HUDEP-2 (cell line): ENCODE data around the gene APC.
"Not testable (repeated sequence)": the region's sequence is repeated elsewhere in the genome, so short reads cannot be mapped to it uniquely, and the experiment has no call there.

Source experiments
- DNase-seq, 76 experiments: peaks; one replicate each; lab custom pipeline; 2025; ENCODE audit not compliant: unreplicated experiment in 76 of 76; lab: John Stamatoyannopoulos, UW

Gene APC

DNA sequence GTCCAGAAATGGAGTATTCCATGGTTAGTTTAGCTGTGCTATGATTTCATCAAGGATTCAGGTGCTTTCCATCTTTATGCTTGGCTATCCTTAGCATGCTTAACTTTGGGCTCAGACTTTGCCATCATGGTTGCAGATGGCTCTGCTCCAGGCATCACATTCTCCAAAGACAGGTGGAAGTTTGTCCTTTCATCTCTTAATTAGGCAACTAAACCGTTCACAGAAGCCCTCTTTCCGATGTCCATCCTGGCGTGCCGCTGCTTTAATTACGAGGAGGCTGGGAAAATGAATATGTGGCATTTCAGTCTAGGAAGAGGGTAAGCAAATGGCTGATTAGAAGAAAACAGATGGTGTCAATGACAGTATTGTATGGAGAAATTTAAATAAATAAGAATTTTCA lies 24.5 kb upstream of the APC start:
- no peak for DNase-seq

DNA sequence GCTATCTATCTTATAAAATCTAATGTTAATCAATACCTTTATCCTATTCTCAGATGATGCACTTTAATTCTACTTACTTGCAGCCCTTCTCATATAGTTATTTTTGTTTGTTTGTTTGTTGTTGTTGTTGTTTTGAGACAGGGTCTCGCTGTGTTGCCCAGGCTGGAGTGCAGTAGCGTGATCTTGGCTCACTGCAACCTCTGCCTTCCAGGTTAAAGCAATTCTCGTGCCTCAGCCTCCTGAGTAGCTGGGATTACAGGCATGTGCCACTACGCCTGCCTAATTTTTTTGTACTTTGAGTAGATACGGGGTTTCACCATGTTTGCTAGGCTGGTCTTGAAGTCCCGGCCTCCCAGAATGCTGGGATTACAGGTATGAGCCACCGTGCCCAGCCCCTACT lies 20.8 kb upstream of the APC start:
- DNase-seq: not testable (repeated sequence)

DNA sequence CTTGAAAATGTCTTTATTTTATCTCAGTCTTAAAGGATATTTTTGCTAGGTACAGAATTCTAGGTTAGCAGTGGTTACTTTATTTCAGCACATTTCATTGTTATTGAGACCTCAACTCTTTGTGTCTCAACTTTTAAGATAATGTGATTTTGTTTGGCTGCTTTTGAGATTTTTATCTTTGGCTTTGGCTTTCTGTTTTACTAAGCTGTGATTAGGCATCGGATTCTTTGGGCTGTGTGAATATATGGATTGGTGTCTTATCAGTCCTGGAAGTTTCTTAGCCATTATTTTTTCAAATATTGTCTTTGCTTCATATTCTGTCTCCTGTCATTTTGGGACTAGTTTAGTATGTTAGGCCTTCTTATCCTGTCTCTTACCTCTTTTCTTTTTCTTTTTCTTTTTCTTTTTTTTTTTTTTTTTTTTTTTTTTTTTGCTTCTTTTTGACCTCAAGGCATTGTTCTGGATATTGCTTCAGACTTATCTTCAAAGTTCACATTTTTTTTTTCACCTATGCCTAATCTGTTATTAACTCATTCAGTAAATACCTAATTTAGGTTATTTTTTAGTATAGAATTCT lies 20.1 kb upstream of the APC start:
- DNase-seq: no peak

DNA sequence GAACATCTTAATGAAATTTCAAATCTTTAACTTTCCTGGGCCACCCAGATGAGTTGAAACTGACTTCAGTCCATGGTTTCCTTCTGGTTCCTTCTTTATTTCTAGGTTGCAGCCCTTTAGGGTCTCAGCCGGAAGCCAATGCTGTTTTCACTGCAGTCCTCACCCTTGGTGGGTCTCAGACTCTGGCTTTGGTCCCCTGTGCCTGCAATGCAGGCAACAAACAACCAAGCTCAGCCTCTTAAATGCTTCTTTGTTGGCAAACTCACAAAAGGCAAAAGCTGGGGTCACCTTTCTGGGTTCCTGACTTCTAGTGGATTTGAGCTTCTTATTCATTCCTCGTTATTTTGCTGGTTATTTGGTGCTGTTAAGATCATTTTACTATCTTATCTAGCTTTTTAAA lies 19.3 kb upstream of the APC start:
- DNase-seq: no peak

DNA sequence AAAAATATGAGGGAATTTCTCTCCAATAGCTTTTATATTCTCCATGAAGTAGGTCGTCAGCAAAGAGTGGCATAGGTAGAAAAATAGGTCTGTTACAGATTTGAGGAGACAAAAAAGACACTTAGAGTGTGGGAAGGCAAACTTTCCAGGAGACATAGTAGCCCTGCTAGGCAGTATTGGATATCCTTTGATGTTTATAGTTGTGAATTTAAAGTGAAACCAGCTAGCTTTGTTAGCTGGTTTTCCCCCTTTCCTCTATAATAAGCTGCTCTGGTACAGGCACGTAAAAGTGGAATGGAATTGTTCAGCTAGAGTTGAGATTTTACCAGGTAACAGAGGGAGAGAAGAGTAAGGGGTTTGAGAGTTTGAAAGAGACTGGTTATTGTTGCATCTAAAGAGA lies 17.1 kb upstream of the APC start:
- no peak for DNase-seq

- peak in 32 of 76 experiments; percentile 4 to 57 (median 20) for DNase-seq
Observed at GRCh38 chr5:112724901-112725300, 12.8 kb upstream of the APC start.

DNA sequence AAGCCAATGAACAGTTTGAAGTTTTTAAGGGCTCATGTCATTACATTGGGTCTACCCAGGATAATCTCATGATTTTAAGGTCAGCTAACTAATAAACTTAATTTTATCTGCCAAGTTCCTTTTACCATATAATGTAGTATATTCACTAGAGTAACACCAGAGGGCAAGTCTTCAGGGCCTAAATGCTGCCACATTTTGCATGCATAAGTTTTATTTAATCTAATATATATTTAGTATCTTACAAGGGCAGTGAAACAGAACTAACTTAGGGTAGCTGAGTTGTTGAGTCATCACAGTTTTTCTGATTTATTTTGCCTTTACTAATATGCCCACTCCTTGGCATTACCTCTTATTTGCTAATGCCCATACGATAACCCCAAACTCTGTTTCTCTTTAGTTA lies 8.1 kb upstream of the APC start:
- DNase-seq: no peak

DNA sequence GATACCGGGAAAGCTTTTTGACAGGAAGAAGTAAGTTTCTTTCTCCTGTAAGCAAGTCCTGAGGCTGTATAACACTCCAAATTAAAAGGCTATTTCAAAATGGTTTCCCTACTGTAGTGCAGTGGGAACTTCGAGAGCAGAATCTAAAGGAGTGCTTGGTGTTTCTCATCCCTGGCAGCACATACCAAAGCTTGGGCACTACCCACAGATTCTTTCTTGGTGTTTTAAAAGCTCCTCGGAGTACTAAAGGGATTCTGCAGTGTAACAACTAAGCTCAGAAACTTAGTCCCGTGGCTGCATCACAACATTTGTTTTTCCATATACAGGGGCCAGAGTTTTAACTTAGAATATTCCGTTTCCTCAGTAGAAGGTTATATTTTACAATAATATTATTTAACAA lies 5.6 kb upstream of the APC start:
- no peak for DNase-seq

GRCh38 chr5:112733586-112733985 lies 4.1 kb upstream of the APC start:
- no peak for DNase-seq

- DNase-seq: no peak
Observed at GRCh38 chr5:112734597-112734996, 3.1 kb upstream of the APC start.

DNA sequence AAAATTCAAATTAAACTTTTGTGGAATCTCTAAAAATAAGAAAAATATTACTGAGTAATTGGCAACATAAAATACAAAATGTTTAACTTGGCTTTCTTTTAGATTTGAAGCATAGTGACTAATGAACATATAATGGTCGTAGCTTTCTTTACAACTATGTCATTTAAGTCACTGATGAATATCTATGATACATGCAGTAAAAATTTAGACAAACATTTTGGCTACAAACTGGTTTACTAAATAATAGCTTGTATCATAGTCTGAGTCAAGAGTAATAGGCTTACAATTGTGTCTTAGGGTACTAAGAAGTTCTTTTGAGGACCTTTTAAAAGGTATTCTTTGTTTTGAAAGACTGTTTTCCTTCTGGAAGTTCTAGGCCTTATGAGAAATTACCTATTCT lies 2.0 kb upstream of the APC start:
- DNase-seq: no peak

DNA sequence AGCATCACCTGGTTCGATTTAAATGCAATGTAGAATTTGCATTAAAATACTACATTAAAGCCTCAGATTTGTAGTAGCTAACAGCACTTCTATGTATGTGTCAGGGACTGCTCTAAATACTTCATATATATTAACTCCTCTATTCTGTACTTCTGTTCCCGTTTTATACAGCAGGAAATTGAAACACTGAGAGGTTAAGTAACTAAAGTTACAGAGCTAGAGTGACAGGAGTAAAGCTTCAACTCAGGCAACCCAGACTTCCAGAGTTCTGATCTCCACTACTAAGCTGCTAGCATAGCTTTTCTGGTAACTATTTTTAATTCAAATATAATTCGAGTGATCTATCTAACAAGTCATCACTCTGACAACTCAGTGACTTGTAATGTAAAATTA lies 619 bp upstream of the APC start:
- DNase-seq: peak in 1 of 76 experiments; percentile 35

DNA sequence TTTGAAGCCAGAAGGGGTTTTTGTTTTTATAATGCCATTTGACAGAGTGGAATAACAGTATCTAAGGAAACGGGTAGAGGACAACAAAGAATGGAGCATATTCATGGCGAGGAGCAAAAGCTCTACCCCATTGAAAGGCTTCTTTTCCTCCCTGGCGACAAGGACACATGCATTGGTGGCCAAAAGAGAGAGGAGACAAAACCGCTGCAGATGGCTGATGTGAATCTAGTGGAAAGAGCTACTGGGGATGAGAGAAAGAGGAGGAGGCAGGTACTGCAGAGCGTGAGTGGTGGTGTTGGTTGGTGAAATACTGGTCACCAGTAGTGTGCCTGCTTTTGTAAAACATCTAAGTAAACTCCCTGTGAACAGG lies 491 bp downstream of the APC start:
- DNase-seq: peak in 19 of 76 experiments; percentile 3 to 32 (median 14)

GRCh38 chr5:112742424-112742823 lies 4.7 kb downstream of the APC start:
- no peak for DNase-seq

GRCh38 chr5:112743631-112744030 lies 5.9 kb downstream of the APC start:
- no peak for DNase-seq

DNA sequence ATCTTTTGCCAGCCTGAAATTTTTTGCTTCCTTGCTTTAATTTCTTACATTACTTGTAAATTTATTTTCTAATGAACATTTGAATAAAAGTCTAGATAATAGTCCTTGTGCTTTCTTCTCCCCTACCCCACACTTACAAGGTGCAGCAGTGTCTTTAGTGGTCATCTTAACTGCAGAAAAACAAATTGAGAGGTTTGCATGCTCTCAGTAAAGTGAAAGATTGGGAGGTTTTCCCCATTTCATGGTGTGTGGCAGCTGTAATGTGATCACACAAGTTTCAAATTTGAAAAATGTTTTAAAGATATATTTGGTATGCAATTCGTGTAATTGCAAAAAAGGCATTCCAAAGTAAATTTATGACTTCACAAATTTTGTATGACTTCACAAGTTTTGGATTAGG lies 14.7 kb downstream of the APC start:
- DNase-seq: no peak

DNA sequence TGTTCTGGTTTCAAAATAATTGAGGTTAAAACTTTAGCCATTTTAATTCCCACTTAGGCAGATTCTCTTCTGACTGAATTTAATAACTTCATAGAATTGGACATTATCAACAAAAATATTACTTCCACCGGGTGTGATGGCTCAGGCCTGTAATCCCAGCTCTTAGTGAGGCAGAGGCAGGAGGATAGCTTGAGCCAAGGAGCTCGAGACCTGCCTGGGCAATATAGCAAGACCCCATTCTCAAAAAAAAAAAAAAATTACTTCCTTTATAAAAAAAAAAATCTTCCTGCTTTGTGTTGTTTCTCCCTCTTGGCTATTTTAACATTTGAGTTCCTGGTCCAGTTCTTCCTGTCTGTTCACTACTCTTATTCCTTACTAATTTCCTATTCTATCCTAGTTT lies 18.0 kb downstream of the APC start:
- no peak for DNase-seq

GRCh38 chr5:112757468-112758208 lies 20.0 kb downstream of the APC start:
- DNase-seq: peak in 34 of 76 experiments; percentile 6 to 69 (median 41)

DNA sequence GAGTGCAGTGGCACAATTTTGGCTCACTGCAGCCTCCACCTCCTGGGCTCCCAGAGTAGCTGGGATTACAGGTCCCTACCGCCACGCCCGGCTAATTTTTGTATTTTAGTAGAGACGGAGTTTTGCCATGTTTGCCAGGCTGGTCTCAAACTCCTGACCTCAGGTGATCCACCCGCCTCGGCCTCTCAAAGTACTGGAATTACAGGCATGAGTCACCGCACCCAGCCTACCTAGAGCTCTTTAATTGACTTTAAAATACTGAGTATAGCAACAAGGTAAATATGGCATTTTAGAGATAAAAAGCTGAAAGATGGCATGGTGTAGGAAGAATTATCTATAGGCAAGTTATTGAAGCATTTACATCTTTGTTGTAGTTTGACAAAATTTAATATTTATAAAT lies 21.0 kb downstream of the APC start:
- DNase-seq: no peak

GRCh38 chr5:112762113-112762810 lies 24.6 kb downstream of the APC start:
- no peak for DNase-seq

DNA sequence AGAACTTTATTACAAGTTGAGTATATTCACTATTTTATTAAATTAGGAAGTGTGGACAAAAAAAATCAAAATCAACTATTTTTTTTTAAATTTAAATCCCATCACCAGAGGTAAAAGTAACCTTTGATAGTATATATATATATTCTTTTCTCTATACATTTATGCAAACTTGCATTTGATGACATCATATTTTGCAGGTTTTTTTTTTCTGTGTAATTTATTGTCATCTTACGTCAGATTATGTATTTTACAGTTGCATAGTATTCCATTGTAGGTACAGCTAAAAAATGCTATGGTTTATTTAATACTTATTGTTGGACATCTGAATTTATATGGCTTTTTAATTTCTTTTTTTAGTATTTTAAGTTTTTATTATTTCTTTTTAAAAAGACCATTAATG lies 25.5 kb downstream of the APC start:
- no peak for DNase-seq

- DNase-seq: no peak
Observed at GRCh38 chr5:112772124-112772523, 34.4 kb downstream of the APC start.
